Activated CD4-positive, alpha-beta memory T cell treated with anti-CD3 and anti-CD28 coated beads, Interleukin-2, amount 10 ng/mL, durations not matched to agents 7 days and 5 days (primary cell): ENCODE results near the gene ASGR2. TPM values are rescaled to one million over a fixed set of nuclear protein-coding genes. Genes with fewer than 3 reads are reported as not detected.

ENCODE experiments used
- CTCF ChIA-PET: fragments of 350-600 bp; sonication (Branson Sonifier 250); formaldehyde crosslinking; loops from one replicate; lab custom pipeline; 2021; ENCODE audit warnings: antibody characterized with exemption, inconsistent platforms; lab: Charles Lee
- POLR2A ChIA-PET: fragments of 350-600 bp; sonication (Branson Sonifier 250); formaldehyde crosslinking; loops from one replicate; lab custom pipeline; 2021; ENCODE audit warnings: antibody characterized with exemption; lab: Charles Lee
- DNase-seq: peaks from one replicate; pipeline ENCODE4 v3.0.0-alpha.2; 2020
- H3K27ac Mint-ChIP-seq: one replicate; pipeline ENCODE4 v1.8.0; 2021; ENCODE audit warnings: mild to moderate bottlenecking, mixed read lengths
- H3K27me3 Mint-ChIP-seq: one replicate; pipeline ENCODE4 v1.8.0; 2021; ENCODE audit warnings: mixed read lengths
- H3K36me3 Mint-ChIP-seq: one replicate; pipeline ENCODE4 v1.8.0; 2021; ENCODE audit warnings: low read depth, mixed read lengths
- H3K4me1 Mint-ChIP-seq: one replicate; pipeline ENCODE4 v1.8.0; 2021; ENCODE audit warnings: mixed read lengths
- H3K4me3 Mint-ChIP-seq: one replicate; pipeline ENCODE4 v1.8.0; 2021; ENCODE audit warnings: mild to moderate bottlenecking, mixed read lengths
- H3K9me3 Mint-ChIP-seq: one replicate; pipeline ENCODE4 v1.8.0; 2021; ENCODE audit warnings: mixed read lengths
- total RNA-seq, 2 experiments: library from RNA; stranded (reverse); gene quantifications; one replicate each; pipeline ENCODE4 v1.2.3, GENCODE V29; 2021

Gene ASGR2
- total RNA-seq, 2 experiments from 2014 or later, result not detected

GRCh38 chr17:7120123-7120522 is 5.5 kb upstream of the ASGR2 start:
- ChIA-PET CTCF (no interaction called here), POLR2A (no interaction called here)
- H3K27me3 Mint-ChIP-seq, result peaks cover 17% of the 10 kb centered on the region
- no peak overlapping the region for H3K4me3 Mint-ChIP-seq
- H3K27ac Mint-ChIP-seq, result no peak overlapping the region
- no peak for DNase-seq
- no peaks in the 10 kb centered on the region for H3K36me3 Mint-ChIP-seq
- H3K9me3 Mint-ChIP-seq, result no peaks in the 10 kb centered on the region
- peaks cover 4% of the 10 kb centered on the region for H3K4me1 Mint-ChIP-seq

GRCh38 chr17:7119314-7119713 is 4.7 kb upstream of the ASGR2 start:
- no peak overlapping the region for H3K27ac Mint-ChIP-seq
- CTCF ChIA-PET, result no interaction called here
- no peaks in the 10 kb centered on the region for H3K9me3 Mint-ChIP-seq
- POLR2A ChIA-PET, result no interaction called here
- H3K27me3 Mint-ChIP-seq, result peaks cover 17% of the 10 kb centered on the region
- no peak for DNase-seq
- H3K36me3 Mint-ChIP-seq, result no peaks in the 10 kb centered on the region
- no peak overlapping the region for H3K4me3 Mint-ChIP-seq
- H3K4me1 Mint-ChIP-seq, result peaks cover 4% of the 10 kb centered on the region

- H3K4me1 Mint-ChIP-seq, result peaks cover 3% of the 10 kb centered on the region
- no peak overlapping the region for H3K27ac Mint-ChIP-seq
- no peak for DNase-seq
- no peaks in the 10 kb centered on the region for H3K9me3 Mint-ChIP-seq
- CTCF ChIA-PET, result no interaction called here
- POLR2A ChIA-PET, result no interaction called here
- H3K36me3 Mint-ChIP-seq, result no peaks in the 10 kb centered on the region
- no peak overlapping the region for H3K4me3 Mint-ChIP-seq
- H3K27me3 Mint-ChIP-seq, result peaks cover 7% of the 10 kb centered on the region
Observed at GRCh38 chr17:7114875-7115614, 423 bp upstream of the ASGR2 start.

GRCh38 chr17:7113273-7114071 is 1.1 kb downstream of the ASGR2 start:
- H3K4me3 Mint-ChIP-seq, result no peak overlapping the region
- H3K4me1 Mint-ChIP-seq, result peaks cover 10% of the 10 kb centered on the region
- no peaks in the 10 kb centered on the region for H3K9me3 Mint-ChIP-seq
- no peak overlapping the region for H3K27ac Mint-ChIP-seq
- no peaks in the 10 kb centered on the region for H3K36me3 Mint-ChIP-seq
- H3K27me3 Mint-ChIP-seq, result no peaks in the 10 kb centered on the region
- CTCF ChIA-PET, result interaction anchor here (0.5 kb wide), 1 partner anchor 77 kb away, joined by 3 read pairs; no protein-coding TSS in a partner anchor
- DNase-seq, result no peak
- POLR2A ChIA-PET, result no interaction called here

GRCh38 chr17:7112510-7113108 is 2.0 kb downstream of the ASGR2 start:
- Mint-ChIP-seq H3K27ac (no peak overlapping the region), H3K9me3 (no peaks in the 10 kb centered on the region), H3K4me1 (peaks cover 10% of the 10 kb centered on the region), H3K27me3 (no peaks in the 10 kb centered on the region), H3K4me3 (no peak overlapping the region), H3K36me3 (no peaks in the 10 kb centered on the region)
- ChIA-PET POLR2A (no interaction called here), CTCF (no interaction called here)
- DNase-seq, result no peak

GRCh38 chr17:7111784-7112509 is 2.7 kb downstream of the ASGR2 start:
- ChIA-PET POLR2A (no interaction called here), CTCF (interaction anchor here (0.7 kb wide), 1 partner anchor 60 kb away, joined by 3 read pairs; no protein-coding TSS in a partner anchor)
- Mint-ChIP-seq H3K27ac (no peak overlapping the region), H3K4me1 (peaks cover 10% of the 10 kb centered on the region), H3K27me3 (peaks cover 2% of the 10 kb centered on the region), H3K4me3 (no peak overlapping the region), H3K36me3 (no peaks in the 10 kb centered on the region), H3K9me3 (no peaks in the 10 kb centered on the region)
- DNase-seq, result no peak

- no peaks in the 10 kb centered on the region for H3K9me3 Mint-ChIP-seq
- DNase-seq, result no peak
- ChIA-PET POLR2A (no interaction called here), CTCF (no interaction called here)
- H3K27me3 Mint-ChIP-seq, result peaks cover 2% of the 10 kb centered on the region
- H3K4me1 Mint-ChIP-seq, result peaks cover 10% of the 10 kb centered on the region
- no peak overlapping the region for H3K4me3 Mint-ChIP-seq
- no peak overlapping the region for H3K27ac Mint-ChIP-seq
- no peaks in the 10 kb centered on the region for H3K36me3 Mint-ChIP-seq
Observed at GRCh38 chr17:7110617-7111306, 3.9 kb downstream of the ASGR2 start.

GRCh38 chr17:7109461-7110322 is 4.9 kb downstream of the ASGR2 start:
- ChIA-PET POLR2A (no interaction called here), CTCF (no interaction called here)
- H3K4me1 Mint-ChIP-seq, result peaks cover 10% of the 10 kb centered on the region
- H3K27me3 Mint-ChIP-seq, result peaks cover 2% of the 10 kb centered on the region
- no peaks in the 10 kb centered on the region for H3K9me3 Mint-ChIP-seq
- H3K4me3 Mint-ChIP-seq, result no peak overlapping the region
- no peak for DNase-seq
- no peak overlapping the region for H3K27ac Mint-ChIP-seq
- H3K36me3 Mint-ChIP-seq, result no peaks in the 10 kb centered on the region

GRCh38 chr17:7108981-7109380 is 5.6 kb downstream of the ASGR2 start:
- H3K27ac Mint-ChIP-seq, result no peak overlapping the region
- H3K4me3 Mint-ChIP-seq, result no peak overlapping the region
- no peak for DNase-seq
- no peaks in the 10 kb centered on the region for H3K9me3 Mint-ChIP-seq
- H3K36me3 Mint-ChIP-seq, result no peaks in the 10 kb centered on the region
- POLR2A ChIA-PET, result no interaction called here
- peaks cover 2% of the 10 kb centered on the region for H3K27me3 Mint-ChIP-seq
- H3K4me1 Mint-ChIP-seq, result peaks cover 10% of the 10 kb centered on the region
- CTCF ChIA-PET, result no interaction called here

- H3K4me1 Mint-ChIP-seq, result peaks cover 10% of the 10 kb centered on the region
- CTCF ChIA-PET, result no interaction called here
- H3K27me3 Mint-ChIP-seq, result peaks cover 2% of the 10 kb centered on the region
- POLR2A ChIA-PET, result no interaction called here
- H3K4me3 Mint-ChIP-seq, result no peak overlapping the region
- H3K9me3 Mint-ChIP-seq, result no peaks in the 10 kb centered on the region
- DNase-seq, result no peak
- H3K27ac Mint-ChIP-seq, result no peak overlapping the region
- no peaks in the 10 kb centered on the region for H3K36me3 Mint-ChIP-seq
Observed at GRCh38 chr17:7108560-7108925, 6.1 kb downstream of the ASGR2 start.

- Mint-ChIP-seq H3K4me3 (no peak overlapping the region), H3K9me3 (no peaks in the 10 kb centered on the region), H3K4me1 (peaks cover 10% of the 10 kb centered on the region), H3K27me3 (peaks cover 7% of the 10 kb centered on the region), H3K36me3 (no peaks in the 10 kb centered on the region), H3K27ac (no peak overlapping the region)
- ChIA-PET CTCF (no interaction called here), POLR2A (no interaction called here)
- DNase-seq, result no peak
Observed at GRCh38 chr17:7107795-7108559, 6.6 kb downstream of the ASGR2 start.
